OCI-LY7 (cell line): ENCODE data around the gene UBAC1. TPM values are rescaled to one million over a fixed set of nuclear protein-coding genes. Genes with fewer than 3 reads are reported as not detected.

Experiments
- BruUV-seq: library from RNA; stranded (reverse); fragments of 400-500 nt; replicated peaks from 2 replicates; lab custom pipeline; 2021; lab: Mats Ljungman, UMichigan
- CTCF ChIA-PET: fragments of 300-600 bp; sonication (Branson Sonifier 250); formaldehyde crosslinking; loops from one replicate; lab custom pipeline; 2022; ENCODE audit warnings: antibody characterized with exemption; ENCODE audit not compliant: unreplicated experiment; lab: Charles Lee
- POLR2A ChIA-PET: fragments of 300-600 bp; sonication (Branson Sonifier 250); formaldehyde crosslinking; loops from one replicate; lab custom pipeline; 2022; ENCODE audit warnings: antibody characterized with exemption; lab: Charles Lee
- DNase-seq: peaks from one replicate; pipeline ENCODE4 v3.0.0-alpha.2; 2015; ENCODE audit warnings: low spot score
- H2AFZ ChIP-seq: fragments of 200-600 bp; sonication (generic), shearing (Covaris generic); 2 replicates; pipeline ENCODE4 v1.6.1; 2014; ENCODE audit warnings: mild to moderate bottlenecking, antibody characterized with exemption, low read length, moderate library complexity
- H3K27ac ChIP-seq: fragments of 200-600 bp; sonication (generic); 2 replicates; pipeline ENCODE4 v1.5.1; 2014; ENCODE audit warnings: mixed run types, low read depth, mild to moderate bottlenecking, moderate library complexity, low read length, inconsistent platforms; ENCODE audit not compliant: poor library complexity, severe bottlenecking
- H3K36me3 ChIP-seq: fragments of 200-600 bp; sonication (generic); 2 replicates; pipeline ENCODE4 v1.6.1; 2014; ENCODE audit warnings: mild to moderate bottlenecking, antibody characterized with exemption, low read length, moderate library complexity, mixed read lengths; ENCODE audit not compliant: insufficient read depth
- H3K4me1 ChIP-seq: fragments of 200-600 bp; sonication (generic); 2 replicates; pipeline ENCODE4 v1.5.1; 2014; ENCODE audit warnings: mild to moderate bottlenecking, low read length; ENCODE audit not compliant: insufficient read depth, poor library complexity, severe bottlenecking
- H3K4me2 ChIP-seq: fragments of 200-600 bp; sonication (generic); 2 replicates; pipeline ENCODE4 v1.6.1; 2014; ENCODE audit warnings: mild to moderate bottlenecking, low read length
- H3K4me3 ChIP-seq: fragments of 200-600 bp; sonication (generic); 2 replicates; pipeline ENCODE4 v1.5.1; 2014; ENCODE audit warnings: mild to moderate bottlenecking, low read depth, low read length; ENCODE audit not compliant: poor library complexity, severe bottlenecking
- H3K79me2 ChIP-seq: fragments of 200-600 bp; sonication (generic); 2 replicates; pipeline ENCODE4 v1.6.1; 2016; ENCODE audit warnings: low read depth, mild to moderate bottlenecking, low read length, moderate library complexity, mixed read lengths; ENCODE audit not compliant: insufficient read depth
- H3K9me2 ChIP-seq: fragments of 200-600 bp; sonication (generic); 2 replicates; pipeline ENCODE4 v1.6.1; 2016; ENCODE audit warnings: mild to moderate bottlenecking, low read length, mixed read lengths; ENCODE audit not compliant: insufficient read depth
- H3K9me3 ChIP-seq: fragments of 200-600 bp; sonication (generic); 2 replicates; pipeline ENCODE4 v1.6.1; 2014; ENCODE audit warnings: mild to moderate bottlenecking, mixed run types, low read length, mixed read lengths
- H4K20me1 ChIP-seq: fragments of 200-600 bp; sonication (generic); 2 replicates; pipeline ENCODE4 v1.6.1; 2014; ENCODE audit warnings: mild to moderate bottlenecking, antibody characterized with exemption, low read length, moderate library complexity, mixed read lengths; ENCODE audit not compliant: insufficient read depth
- CTCF ChIP-seq: fragments of 200-600 bp; sonication (generic); conservative IDR thresholded peaks from 2 replicates; pipeline ENCODE4 v1.5.1; 2014; ENCODE audit warnings: mild to moderate bottlenecking, antibody characterized with exemption, low read length, moderate library complexity, mixed read lengths
- EZH2phosphoT487 ChIP-seq: fragments of 200-600 bp; sonication (generic); IDR thresholded peaks from 2 replicates; pipeline ENCODE4 v1.6.1; 2018; ENCODE audit warnings: low read depth, borderline replicate concordance, mild to moderate bottlenecking, mixed run types, antibody characterized with exemption, low read length, moderate library complexity, mixed read lengths
- intact Hi-C: fragments of 100-400 bp; cut with micrococcal nuclease; formaldehyde crosslinking; loops from one replicate; pipeline ENCODE4 v1.10.0; 2022; ENCODE audit not compliant: unreplicated experiment
- total RNA-seq, 2 experiments: library from RNA; depleted of rRNA in 1 of 2; stranded (reverse); fragments of >200 nt in 1 of 2; shearing (Covaris generic) in 1 of 2; gene quantifications; 2 replicates each; pipeline ENCODE4 v1.2.3, GENCODE V29; 2014 to 2022

UBAC1 gene
- total RNA-seq, 2 experiments from 2014 or later, result 42.3 to 59.2 TPM

GRCh38 chr9:135928731-135929655 is 32.2 kb downstream of the UBAC1 start:
- no TSS peak for BruUV-seq
- Histone ChIP-seq H3K36me3 (peaks cover 24% of the 10 kb centered on the region), H3K27ac (no peak overlapping the region), H3K9me2 (no peaks in the 10 kb centered on the region), H3K4me1 (no peaks in the 10 kb centered on the region), H3K9me3 (no peaks in the 10 kb centered on the region), H3K79me2 (no peaks in the 10 kb centered on the region), H4K20me1 (no peaks in the 10 kb centered on the region), H3K4me2 (no peak overlapping the region), H3K4me3 (no peak overlapping the region), H2AFZ (no peak overlapping the region)
- intact Hi-C loops, result no loop called here
- CTCF ChIA-PET, result no interaction called here
- TF ChIP-seq EZH2phosphoT487, result no peak
- TF ChIP-seq CTCF, result no peak
- DNase-seq, result no peak
- POLR2A ChIA-PET, result no interaction called here

- TF ChIP-seq EZH2phosphoT487 (no peak), CTCF (no peak)
- CTCF ChIA-PET, result no interaction called here
- Histone ChIP-seq H3K79me2 (no peaks in the 10 kb centered on the region), H3K4me3 (no peak overlapping the region), H3K27ac (no peak overlapping the region), H3K4me1 (no peaks in the 10 kb centered on the region), H2AFZ (no peak overlapping the region), H3K4me2 (no peak overlapping the region), H4K20me1 (no peaks in the 10 kb centered on the region), H3K9me2 (no peaks in the 10 kb centered on the region), H3K9me3 (no peaks in the 10 kb centered on the region), H3K36me3 (peaks cover 16% of the 10 kb centered on the region)
- intact Hi-C loops, result no loop called here
- POLR2A ChIA-PET, result no interaction called here
- no TSS peak for BruUV-seq
- DNase-seq, result no peak
Measured at GRCh38 chr9:135928074-135928730, 33.0 kb downstream of the UBAC1 start.
